ENCODE results near the gene TMX2.
"Not testable (repeated sequence)": the region's sequence is repeated elsewhere in the genome, so short reads cannot be mapped to it uniquely, and the experiment has no call there.

The TMX2 gene

DNA sequence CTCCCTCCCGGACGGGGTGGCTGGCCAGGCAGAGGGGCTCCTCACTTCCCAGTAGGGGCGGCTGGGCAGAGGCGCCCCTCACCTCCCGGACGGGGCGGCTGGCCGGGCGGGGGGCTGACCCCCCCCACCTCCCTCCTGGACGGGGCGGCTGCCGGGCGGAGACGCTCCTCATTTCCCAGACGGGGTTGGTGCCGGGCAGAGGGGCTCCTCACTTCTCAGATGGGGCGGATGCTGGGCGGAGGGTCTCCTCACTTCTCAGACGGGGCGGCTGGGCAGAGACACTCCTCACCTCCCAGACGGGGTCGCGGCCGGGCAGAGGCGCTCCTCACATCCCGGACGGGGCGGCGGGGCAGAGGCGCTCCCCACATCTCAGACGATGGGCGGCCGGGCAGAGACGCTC is 4.3 kb downstream of the TMX2 start:
- WGBS, 2 experiments (ENCODE audit: insufficient coverage in 2 of 2): 96% methylated on average over 5 of the region's 34 CpGs; no CpG with 5 or more reads in 1 of the 2 experiments
- not testable (repeated sequence) for H3K4me3 ChIP-seq (ENCODE audit: extremely low read depth, insufficient read depth, low read length, poor library complexity, severe bottlenecking); H3K9me3 ChIP-seq (ENCODE audit: control insufficient read depth, low read length); H3K27ac ChIP-seq (ENCODE audit: low read depth, low read length, severe bottlenecking); H3K4me1 ChIP-seq (ENCODE audit: control insufficient read depth, insufficient read depth, low read length, poor library complexity, severe bottlenecking)
- peaks cover 50% of the 10 kb centered on the region for H3K36me3 ChIP-seq (ENCODE audit: control insufficient read depth, insufficient read depth, low read length)

GRCh38 chr11:57727185-57727584 is 14.8 kb downstream of the TMX2 start:
- WGBS, 2 experiments (ENCODE audit: insufficient coverage in 2 of 2): no CpG with 5 or more reads among the region's 2 CpGs
- H3K4me1 ChIP-seq (ENCODE audit: control insufficient read depth, insufficient read depth, low read length, poor library complexity, severe bottlenecking): no peaks in the 10 kb centered on the region
- no peak overlapping the region for H3K4me3 ChIP-seq (ENCODE audit: extremely low read depth, insufficient read depth, low read length, poor library complexity, severe bottlenecking)
- no peaks in the 10 kb centered on the region for H3K9me3 ChIP-seq (ENCODE audit: control insufficient read depth, low read length)
- H3K27ac ChIP-seq (ENCODE audit: low read depth, low read length, severe bottlenecking): no peak overlapping the region
- peaks cover 34% of the 10 kb centered on the region for H3K36me3 ChIP-seq (ENCODE audit: control insufficient read depth, insufficient read depth, low read length)

GRCh38 chr11:57728829-57729228 is 16.4 kb downstream of the TMX2 start:
- no peak overlapping the region for H3K4me3 ChIP-seq (ENCODE audit: extremely low read depth, insufficient read depth, low read length, poor library complexity, severe bottlenecking)
- H3K9me3 ChIP-seq (ENCODE audit: control insufficient read depth, low read length): no peaks in the 10 kb centered on the region
- no peaks in the 10 kb centered on the region for H3K4me1 ChIP-seq (ENCODE audit: control insufficient read depth, insufficient read depth, low read length, poor library complexity, severe bottlenecking)
- WGBS, 2 experiments (ENCODE audit: insufficient coverage in 2 of 2): 75 to 87% methylated on average over 2 to 5 of the region's 7 CpGs
- no peak overlapping the region for H3K27ac ChIP-seq (ENCODE audit: low read depth, low read length, severe bottlenecking)
- peaks cover 33% of the 10 kb centered on the region for H3K36me3 ChIP-seq (ENCODE audit: control insufficient read depth, insufficient read depth, low read length)

DNA sequence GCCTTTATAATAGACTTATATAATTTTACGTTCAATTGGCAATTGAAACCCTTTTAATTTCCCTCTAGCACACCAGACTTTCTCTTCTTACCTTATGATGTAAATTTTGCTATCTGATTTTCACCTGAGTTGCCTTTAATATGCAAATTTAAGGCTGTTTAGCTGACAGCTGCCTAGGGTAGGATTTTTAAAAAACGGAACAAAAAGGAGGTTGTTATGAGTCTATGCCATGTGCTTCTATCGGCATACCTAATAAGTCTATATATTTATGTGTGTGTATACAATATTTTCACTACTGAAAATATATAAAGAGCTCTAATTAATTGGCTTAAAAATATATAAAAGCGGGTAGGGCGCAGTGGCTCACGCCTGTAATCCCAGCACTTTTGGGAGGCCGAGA is 17.1 kb downstream of the TMX2 start:
- peaks cover 32% of the 10 kb centered on the region for H3K36me3 ChIP-seq (ENCODE audit: control insufficient read depth, insufficient read depth, low read length)
- no peaks in the 10 kb centered on the region for H3K9me3 ChIP-seq (ENCODE audit: control insufficient read depth, low read length)
- no peak overlapping the region for H3K4me3 ChIP-seq (ENCODE audit: extremely low read depth, insufficient read depth, low read length, poor library complexity, severe bottlenecking)
- H3K4me1 ChIP-seq (ENCODE audit: control insufficient read depth, insufficient read depth, low read length, poor library complexity, severe bottlenecking): no peaks in the 10 kb centered on the region
- H3K27ac ChIP-seq (ENCODE audit: low read depth, low read length, severe bottlenecking): no peak overlapping the region
- WGBS, 2 experiments (ENCODE audit: insufficient coverage in 2 of 2): 100% methylated on average over 4 of the region's 7 CpGs

GRCh38 chr11:57732661-57733060 is 20.3 kb downstream of the TMX2 start:
- Histone ChIP-seq H3K27ac (ENCODE audit: low read depth, low read length, severe bottlenecking) (no peak overlapping the region), H3K4me1 (ENCODE audit: control insufficient read depth, insufficient read depth, low read length, poor library complexity, severe bottlenecking) (no peaks in the 10 kb centered on the region), H3K9me3 (ENCODE audit: control insufficient read depth, low read length) (no peaks in the 10 kb centered on the region), H3K36me3 (ENCODE audit: control insufficient read depth, insufficient read depth, low read length) (peaks cover 24% of the 10 kb centered on the region), H3K4me3 (ENCODE audit: extremely low read depth, insufficient read depth, low read length, poor library complexity, severe bottlenecking) (no peak overlapping the region)
- 100% methylated on average over 1 of the region's 1 CpG; no CpG with 5 or more reads in 1 of the 2 experiments for WGBS, 2 experiments (ENCODE audit: insufficient coverage in 2 of 2)

DNA sequence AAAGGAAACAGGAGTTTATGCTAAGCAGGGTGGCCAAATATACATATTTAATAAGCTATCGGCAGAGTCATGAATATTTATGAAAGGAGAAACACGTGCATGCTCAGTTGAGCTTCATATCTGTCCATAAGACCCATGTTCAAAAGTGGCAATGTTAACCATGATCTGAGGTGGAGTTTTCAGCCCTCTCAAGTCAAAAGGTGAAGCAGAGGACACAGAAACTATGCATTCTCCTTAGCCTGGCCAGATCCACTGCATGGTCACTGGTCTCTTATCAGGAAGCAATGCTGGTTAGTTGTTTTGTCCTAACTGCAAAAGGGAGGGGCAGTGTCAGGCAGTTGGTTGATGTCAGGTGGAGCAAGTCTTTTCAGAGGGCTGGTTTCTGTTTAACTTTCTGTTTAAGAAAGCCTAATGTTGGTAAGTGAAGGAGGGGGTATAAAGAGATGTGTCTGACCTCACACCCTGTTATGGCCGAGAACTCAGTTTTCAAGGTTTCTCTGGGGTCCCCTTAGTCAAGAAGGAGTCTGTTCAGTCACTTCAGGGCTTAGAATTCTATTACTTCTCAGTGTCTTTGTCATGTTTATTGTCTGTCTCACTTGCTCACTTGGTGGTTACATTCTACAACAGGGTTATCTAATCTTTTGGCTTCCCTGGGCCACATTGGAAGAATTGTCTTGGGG is 23.4 kb downstream of the TMX2 start:
- 79 to 80% methylated on average over 3 of the region's 3 CpGs for WGBS, 2 experiments (ENCODE audit: insufficient coverage in 2 of 2)

GRCh38 chr11:57741132-57742086 is 29.0 kb downstream of the TMX2 start, which contains the start of gene SELENOH:
TSS of gene SELENOH (plus strand) at chr11:57741491. CDS start at chr11:57741596, 105 bp downstream.
- Histone ChIP-seq H3K27ac (ENCODE audit: low read depth, low read length, severe bottlenecking) (peak within 1 kb of the TSS; percentile 91), H3K9me3 (ENCODE audit: control insufficient read depth, low read length) (no peaks in the 10 kb centered on the region), H3K36me3 (ENCODE audit: control insufficient read depth, insufficient read depth, low read length) (peaks cover 69% of the 10 kb centered on the region), H3K4me1 (ENCODE audit: control insufficient read depth, insufficient read depth, low read length, poor library complexity, severe bottlenecking) (peaks cover 5% of the 10 kb centered on the region), H3K4me3 (ENCODE audit: extremely low read depth, insufficient read depth, low read length, poor library complexity, severe bottlenecking) (peak within 1 kb of the TSS; percentile 97)
- 1% methylated on average over 51 to 74 of the region's 75 CpGs for WGBS, 2 experiments (ENCODE audit: insufficient coverage in 2 of 2)

More for the DNA sequence above, 23.4 kb downstream of the TMX2 start:
- Histone ChIP-seq H3K9me3 (ENCODE audit: control insufficient read depth, low read length) (no peaks in the 10 kb centered on the region), H3K4me3 (ENCODE audit: extremely low read depth, insufficient read depth, low read length, poor library complexity, severe bottlenecking) (no peak overlapping the region), H3K4me1 (ENCODE audit: control insufficient read depth, insufficient read depth, low read length, poor library complexity, severe bottlenecking) (peaks cover under 1% of the 10 kb centered on the region), H3K27ac (ENCODE audit: low read depth, low read length, severe bottlenecking) (no peak overlapping the region), H3K36me3 (ENCODE audit: control insufficient read depth, insufficient read depth, low read length) (peaks cover 38% of the 10 kb centered on the region)

DNA sequence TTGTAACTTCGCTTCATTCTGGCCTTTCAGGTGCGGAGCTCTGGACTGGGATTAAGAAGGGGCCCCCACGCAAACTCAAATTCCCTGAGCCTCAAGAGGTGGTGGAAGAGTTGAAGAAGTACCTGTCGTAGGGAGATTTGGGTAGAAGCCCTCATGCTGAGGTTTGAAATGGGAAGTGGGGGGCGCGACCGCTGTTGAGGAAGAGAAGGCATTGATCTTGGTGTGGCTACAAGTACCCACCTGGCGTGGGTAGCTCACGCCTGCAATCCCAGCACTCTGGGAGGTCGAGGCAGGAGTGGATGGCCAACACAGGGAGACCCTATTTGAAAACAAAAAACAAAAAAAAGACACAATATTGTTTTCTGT is 29.7 kb downstream of the TMX2 start:
- Histone ChIP-seq H3K4me1 (ENCODE audit: control insufficient read depth, insufficient read depth, low read length, poor library complexity, severe bottlenecking) (peaks cover 5% of the 10 kb centered on the region), H3K4me3 (ENCODE audit: extremely low read depth, insufficient read depth, low read length, poor library complexity, severe bottlenecking) (peak overlapping the region; percentile 97), H3K36me3 (ENCODE audit: control insufficient read depth, insufficient read depth, low read length) (peaks cover 73% of the 10 kb centered on the region), H3K27ac (ENCODE audit: low read depth, low read length, severe bottlenecking) (peak overlapping the region; percentile 91), H3K9me3 (ENCODE audit: control insufficient read depth, low read length) (no peaks in the 10 kb centered on the region)
- 5 to 9% methylated on average over 8 to 9 of the region's 10 CpGs for WGBS, 2 experiments (ENCODE audit: insufficient coverage in 2 of 2)

DNA sequence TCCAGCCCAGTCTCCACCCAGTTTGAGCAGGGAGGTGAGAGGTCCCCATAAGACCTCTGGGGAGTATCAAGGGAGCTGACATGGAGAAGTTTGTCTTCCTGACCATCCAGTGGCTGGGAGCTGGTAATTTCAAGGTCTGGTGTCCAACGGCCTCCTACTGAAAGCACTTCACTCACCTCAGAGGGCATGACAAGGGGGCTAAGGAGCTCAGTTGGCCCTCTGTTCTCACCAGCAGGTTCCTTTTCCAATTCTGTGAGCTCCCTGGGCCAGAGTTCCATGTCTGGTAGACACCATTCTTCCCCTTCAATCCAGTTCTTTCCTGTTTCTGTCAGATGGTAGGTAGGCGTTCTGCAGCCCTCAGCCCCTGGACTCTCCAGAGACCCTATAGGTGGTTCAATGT is 32.0 kb downstream of the TMX2 start:
- peaks cover 5% of the 10 kb centered on the region for H3K4me1 ChIP-seq (ENCODE audit: control insufficient read depth, insufficient read depth, low read length, poor library complexity, severe bottlenecking)
- no peaks in the 10 kb centered on the region for H3K9me3 ChIP-seq (ENCODE audit: control insufficient read depth, low read length)
- 94 to 100% methylated on average over 2 of the region's 2 CpGs for WGBS, 2 experiments (ENCODE audit: insufficient coverage in 2 of 2)
- H3K4me3 ChIP-seq (ENCODE audit: extremely low read depth, insufficient read depth, low read length, poor library complexity, severe bottlenecking): no peak overlapping the region
- H3K27ac ChIP-seq (ENCODE audit: low read depth, low read length, severe bottlenecking): no peak overlapping the region
- peaks cover 53% of the 10 kb centered on the region for H3K36me3 ChIP-seq (ENCODE audit: control insufficient read depth, insufficient read depth, low read length)

GRCh38 chr11:57745206-57745605 is 32.8 kb downstream of the TMX2 start:
- Histone ChIP-seq H3K27ac (ENCODE audit: low read depth, low read length, severe bottlenecking) (no peak overlapping the region), H3K4me3 (ENCODE audit: extremely low read depth, insufficient read depth, low read length, poor library complexity, severe bottlenecking) (no peak overlapping the region), H3K9me3 (ENCODE audit: control insufficient read depth, low read length) (no peaks in the 10 kb centered on the region), H3K4me1 (ENCODE audit: control insufficient read depth, insufficient read depth, low read length, poor library complexity, severe bottlenecking) (peaks cover 5% of the 10 kb centered on the region), H3K36me3 (ENCODE audit: control insufficient read depth, insufficient read depth, low read length) (peaks cover 53% of the 10 kb centered on the region)
- 100% methylated on average over 2 to 5 of the region's 5 CpGs for WGBS, 2 experiments (ENCODE audit: insufficient coverage in 2 of 2)
